ENCODE measurements around the gene GCHFR. TPM values are rescaled to one million over a fixed set of nuclear protein-coding genes. Genes with fewer than 3 reads are reported as not detected.

The GCHFR gene
- total and polyA plus RNA-seq, 10 of the 15 experiments (the other 5 are each of a cell fraction or from before 2014, with no cell fraction given), result 10.5 to 94.0 (median 35.3) TPM

DNA sequence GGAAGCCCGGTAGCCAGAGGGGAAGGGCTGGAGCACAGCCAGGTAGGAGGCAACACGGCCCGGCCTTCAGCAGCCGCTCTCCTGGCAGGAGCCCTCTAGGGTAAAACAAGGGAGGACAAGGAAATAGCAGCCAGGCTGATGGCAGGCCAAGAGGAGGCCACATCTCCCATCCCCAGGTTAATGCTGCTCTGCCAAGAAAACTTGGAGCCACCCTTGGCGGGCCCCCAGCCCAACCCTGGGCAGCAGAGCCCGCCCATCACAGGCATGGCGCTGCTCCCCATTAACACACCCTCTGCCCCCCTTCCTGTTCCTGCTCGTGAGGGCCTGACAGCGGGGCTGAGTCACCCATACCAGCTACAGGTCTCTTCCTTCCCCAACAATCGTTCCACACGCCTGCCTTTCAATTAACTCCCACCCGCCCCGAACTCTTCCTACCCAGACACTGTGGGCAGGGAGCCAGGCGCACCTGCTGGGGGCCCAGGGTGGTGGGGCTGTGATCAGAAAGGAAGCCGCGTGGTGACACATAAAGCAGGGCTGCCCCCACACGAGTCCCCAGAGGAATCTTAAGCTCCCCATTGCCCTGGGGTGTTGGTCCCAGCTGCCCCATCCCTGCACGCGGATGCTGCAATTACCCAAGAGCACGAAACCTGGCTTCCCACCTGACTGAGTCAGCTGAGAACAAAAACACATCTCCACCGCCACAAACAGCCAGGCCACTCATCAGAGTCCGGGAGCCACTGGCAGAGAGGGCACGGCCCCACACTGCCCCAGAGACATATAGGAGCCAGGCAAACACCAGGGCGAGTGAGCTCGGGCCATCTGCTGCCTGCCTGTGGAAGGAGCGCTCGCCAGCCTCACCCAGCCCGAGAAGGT, 5.6 kb downstream of the GCHFR start, which contains the start of gene C15orf62:
C15orf62 (plus strand) TSS at position 707 of the 873 bp plus-strand sequence. CDS start 516 bp downstream, outside the sequence.
- no peaks in the 10 kb centered on the region for H3K9me3 ChIP-seq (replicated peaks; ENCODE audit: control insufficient read depth, insufficient read depth, low read length)
- peak within 1 kb of the TSS; percentile 52 for H3K4me2 ChIP-seq (ENCODE audit: control insufficient read depth, insufficient read depth)
- intact Hi-C loops (cut with micrococcal nuclease; ENCODE audit: unreplicated experiment) (no loop called here), in situ Hi-C loops (cut with MboI) (no loop called here)
- peak within 1 kb of the TSS; percentile 65 for H3K27ac ChIP-seq (ENCODE audit: control insufficient read depth, insufficient read depth)
- H3K4me3 ChIP-seq, result no peak within 1 kb of the TSS
- H3K36me3 ChIP-seq (ENCODE audit: control insufficient read depth in 2 of 2, insufficient read depth in 2 of 2, low read length in 1 of 2), result peaks cover 0 to 7% of the 10 kb centered on the region in 2 experiments; a peak in 2 of 4 replicates
- ChIA-PET RAD21 (ENCODE audit: unreplicated experiment) (interaction anchor here (0.7 to 3.3 kb wide), 5 partner anchors 12 to 125 kb away, joined by 4 to 11 read pairs (median 4); partner anchors contain the start of gene VPS18), SMC1A (ENCODE audit: uncharacterized antibody, unreplicated experiment) (interaction anchor here (1.0 to 1.5 kb wide), 6 partner anchors 13 to 90 kb away, joined by 3 to 6 read pairs (median 4); partner anchors contain the start of gene RAD51), POLR2A (interaction anchor here (0.8 to 2.7 kb wide), 7 partner anchors 10 to 462 kb away, joined by 3 to 12 read pairs (median 3); partner anchors contain the start of gene RAD51), CTCF (interaction anchor here (0.7 to 3.1 kb wide), 15 partner anchors 9 to 250 kb away, joined by 3 to 17 read pairs (median 4); partner anchors contain the start of gene RAD51)
- DNase-seq (ENCODE audit: low read depth, low spot score) (peak; percentile 53), FAIRE-seq (no peak), ATAC-seq (peak; percentile 51)
- no peaks in the 10 kb centered on the region for H3K79me2 ChIP-seq (ENCODE audit: control insufficient read depth, insufficient read depth, low read length)
- BruUV-seq (replicated peaks), result no TSS peak
- peaks cover 32% of the 10 kb centered on the region for H3K4me1 ChIP-seq (ENCODE audit: control insufficient read depth, insufficient read depth, low read length)
- peak within 1 kb of the TSS; percentile 25 for H2AFZ ChIP-seq (ENCODE audit: control insufficient read depth, low read depth, low read length)
- H3K9ac ChIP-seq (ENCODE audit: control insufficient read depth, insufficient read depth, low read length), result peak within 1 kb of the TSS; percentile 41
- H3K27me3 ChIP-seq (replicated peaks in 1 of 2; ENCODE audit: control insufficient read depth in 2 of 2, insufficient read depth in 2 of 2, low read length in 1 of 2), result no peaks in the 10 kb centered on the region
- WGBS (ENCODE audit: insufficient coverage, insufficient replicate concordance, low lambda C conversion rate, missing lambda C conversion rate), result 45% methylated on average over 28 of the region's 28 CpGs
- H4K20me1 ChIP-seq (ENCODE audit: control insufficient read depth, insufficient read depth), result no peaks in the 10 kb centered on the region
- TF ChIP-seq POLR2AphosphoS5 (IDR thresholded peaks at IDR 0.05; ENCODE audit: low read length) (no peak), ATF7 (IDR thresholded peaks at IDR 0.05; ENCODE audit: low read depth) (peak; percentile 29; the same call in 1 of the 2 replicates), TCF3 (IDR thresholded peaks at IDR 0.05; ENCODE audit: borderline replicate concordance, insufficient read depth, low read depth, low read length) (peak; percentile 79; the same call in 1 of the 2 replicates), NBN (IDR thresholded peaks at IDR 0.05) (0 out of 2 replicates have a peak, but pooled peaks have one; percentile 29), ZBED1 (IDR thresholded peaks at IDR 0.05; ENCODE audit: borderline replicate concordance) (no peak; the same call in 1 of the 2 replicates), TARDBP (IDR thresholded peaks at IDR 0.05; ENCODE audit: borderline replicate concordance) (0 out of 2 replicates have a peak, but pooled peaks have one; percentile 19), IKZF2 (IDR thresholded peaks at IDR 0.05) (peak; percentile 51 to 62; a peak in 2 of 4 replicates), EED (IDR thresholded peaks at IDR 0.05; ENCODE audit: low read depth) (peak; percentile 68), MYC (IDR thresholded peaks at IDR 0.05; ENCODE audit: insufficient read depth, insufficient read length, insufficient replicate concordance, low read length, severe bottlenecking) (no peak), NR2F1 (conservative IDR thresholded peaks at IDR 0.05) (peak; percentile 31; the same call in 1 of the 2 replicates), CREM (IDR thresholded peaks at IDR 0.05; ENCODE audit: low read depth) (peak; percentile 19; the same call in 1 of the 2 replicates), CBFB (IDR thresholded peaks at IDR 0.05; ENCODE audit: low read depth) (peak; percentile 27; the same call in 1 of the 2 replicates), TCF12 (IDR thresholded peaks at IDR 0.05; ENCODE audit: low read depth, low read length) (peak; percentile 56; the same call in 1 of the 2 replicates), RUNX3 (IDR thresholded peaks at IDR 0.05; ENCODE audit: low read length) (peak; percentile 8; the same call in 1 of the 2 replicates), PAX5 (IDR thresholded peaks at IDR 0.05; ENCODE audit: borderline replicate concordance, low read depth, low read length) (peak; percentile 62; the same call in 1 of the 2 replicates), MEF2B (IDR thresholded peaks at IDR 0.05; ENCODE audit: partially characterized antibody, poor library complexity, severe bottlenecking) (peak; percentile 92), BHLHE40 (IDR thresholded peaks at IDR 0.05; ENCODE audit: borderline replicate concordance in 1 of 2, low read depth in 2 of 2, low read length in 1 of 2) (peak; percentile 56 to 83), IKZF1 (conservative IDR thresholded peaks at IDR 0.05) (peak; percentile 58)
- TF ChIP-seq, protein P1, sequence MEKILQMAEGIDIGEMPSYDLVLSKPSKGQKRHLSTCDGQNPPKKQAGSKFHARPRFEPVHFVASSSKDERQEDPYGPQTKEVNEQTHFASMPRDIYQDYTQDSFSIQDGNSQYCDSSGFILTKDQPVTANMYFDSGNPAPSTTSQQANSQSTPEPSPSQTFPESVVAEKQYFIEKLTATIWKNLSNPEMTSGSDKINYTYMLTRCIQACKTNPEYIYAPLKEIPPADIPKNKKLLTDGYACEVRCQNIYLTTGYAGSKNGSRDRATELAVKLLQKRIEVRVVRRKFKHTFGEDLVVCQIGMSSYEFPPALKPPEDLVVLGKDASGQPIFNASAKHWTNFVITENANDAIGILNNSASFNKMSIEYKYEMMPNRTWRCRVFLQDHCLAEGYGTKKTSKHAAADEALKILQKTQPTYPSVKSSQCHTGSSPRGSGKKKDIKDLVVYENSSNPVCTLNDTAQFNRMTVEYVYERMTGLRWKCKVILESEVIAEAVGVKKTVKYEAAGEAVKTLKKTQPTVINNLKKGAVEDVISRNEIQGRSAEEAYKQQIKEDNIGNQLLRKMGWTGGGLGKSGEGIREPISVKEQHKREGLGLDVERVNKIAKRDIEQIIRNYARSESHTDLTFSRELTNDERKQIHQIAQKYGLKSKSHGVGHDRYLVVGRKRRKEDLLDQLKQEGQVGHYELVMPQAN (conservative IDR thresholded peaks at IDR 0.05), result no peak
- TF ChIP-seq, protein P2, sequence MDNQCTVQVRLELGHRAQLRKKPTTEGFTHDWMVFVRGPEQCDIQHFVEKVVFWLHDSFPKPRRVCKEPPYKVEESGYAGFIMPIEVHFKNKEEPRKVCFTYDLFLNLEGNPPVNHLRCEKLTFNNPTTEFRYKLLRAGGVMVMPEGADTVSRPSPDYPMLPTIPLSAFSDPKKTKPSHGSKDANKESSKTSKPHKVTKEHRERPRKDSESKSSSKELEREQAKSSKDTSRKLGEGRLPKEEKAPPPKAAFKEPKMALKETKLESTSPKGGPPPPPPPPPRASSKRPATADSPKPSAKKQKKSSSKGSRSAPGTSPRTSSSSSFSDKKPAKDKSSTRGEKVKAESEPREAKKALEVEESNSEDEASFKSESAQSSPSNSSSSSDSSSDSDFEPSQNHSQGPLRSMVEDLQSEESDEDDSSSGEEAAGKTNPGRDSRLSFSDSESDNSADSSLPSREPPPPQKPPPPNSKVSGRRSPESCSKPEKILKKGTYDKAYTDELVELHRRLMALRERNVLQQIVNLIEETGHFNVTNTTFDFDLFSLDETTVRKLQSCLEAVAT (IDR thresholded peaks at IDR 0.05), result 0 out of 2 replicates have a peak, but pooled peaks have one; percentile 19
